ENCODE results near the gene CAST.

The CAST gene

DNA sequence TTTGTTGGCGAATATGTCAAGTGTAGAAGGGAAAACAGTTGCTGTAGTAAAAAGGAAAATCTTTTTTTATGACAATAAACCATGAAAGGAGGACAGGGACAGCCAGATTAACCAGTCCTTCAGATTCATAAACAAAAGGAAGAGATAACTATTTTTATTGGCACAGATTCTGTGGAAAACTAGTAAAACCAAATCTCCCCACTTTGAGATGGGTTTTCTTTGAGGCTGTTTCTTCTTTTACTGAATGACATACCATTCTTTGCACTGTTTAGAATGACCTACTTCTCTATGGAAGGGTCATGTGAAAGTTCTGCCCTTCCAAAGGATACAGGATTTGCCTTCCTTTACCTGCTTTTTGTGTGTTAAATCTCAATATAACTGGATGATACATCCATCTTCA, 13.7 kb downstream of the CAST start:
- no peak for DNase-seq

DNA sequence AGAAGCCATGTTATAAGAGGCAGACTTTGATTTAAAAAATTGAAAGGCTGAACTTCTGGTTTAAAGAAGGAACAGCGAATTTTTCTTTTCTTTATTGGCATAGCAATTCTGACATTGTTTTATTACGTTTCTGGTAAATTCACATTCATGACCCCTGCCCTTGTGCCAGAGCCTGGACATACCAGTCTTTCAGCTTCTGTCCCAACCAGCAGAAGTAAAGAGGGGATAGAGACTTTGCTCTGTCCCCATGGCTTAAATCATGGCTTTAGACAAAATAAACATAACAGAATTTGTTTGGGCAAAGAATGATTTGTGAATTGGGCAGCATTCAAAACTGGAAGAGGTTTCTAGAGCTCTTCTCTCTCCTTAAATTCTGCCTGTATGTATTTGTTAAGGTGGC, 15.3 kb downstream of the CAST start:
- DNase-seq = no peak

DNA sequence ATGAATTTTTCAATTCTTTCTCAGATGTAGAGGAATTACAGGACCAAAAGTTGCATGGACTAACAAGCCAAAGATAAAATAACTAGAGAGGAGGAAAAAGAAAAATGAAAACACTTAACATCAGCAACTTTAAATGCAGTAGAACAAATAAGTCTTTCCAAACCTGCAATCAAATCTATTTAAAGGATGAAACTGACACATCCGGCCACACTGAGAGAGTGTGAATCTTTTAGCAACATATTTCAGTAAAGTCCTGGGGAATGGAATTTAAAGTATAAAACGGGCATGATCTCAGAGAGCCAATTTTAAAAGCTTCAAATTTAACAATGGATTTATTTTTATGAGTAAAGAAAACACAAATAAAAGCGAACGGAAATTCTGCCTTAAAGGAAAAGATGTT, 17.1 kb downstream of the CAST start:
- no peak for DNase-seq

DNA sequence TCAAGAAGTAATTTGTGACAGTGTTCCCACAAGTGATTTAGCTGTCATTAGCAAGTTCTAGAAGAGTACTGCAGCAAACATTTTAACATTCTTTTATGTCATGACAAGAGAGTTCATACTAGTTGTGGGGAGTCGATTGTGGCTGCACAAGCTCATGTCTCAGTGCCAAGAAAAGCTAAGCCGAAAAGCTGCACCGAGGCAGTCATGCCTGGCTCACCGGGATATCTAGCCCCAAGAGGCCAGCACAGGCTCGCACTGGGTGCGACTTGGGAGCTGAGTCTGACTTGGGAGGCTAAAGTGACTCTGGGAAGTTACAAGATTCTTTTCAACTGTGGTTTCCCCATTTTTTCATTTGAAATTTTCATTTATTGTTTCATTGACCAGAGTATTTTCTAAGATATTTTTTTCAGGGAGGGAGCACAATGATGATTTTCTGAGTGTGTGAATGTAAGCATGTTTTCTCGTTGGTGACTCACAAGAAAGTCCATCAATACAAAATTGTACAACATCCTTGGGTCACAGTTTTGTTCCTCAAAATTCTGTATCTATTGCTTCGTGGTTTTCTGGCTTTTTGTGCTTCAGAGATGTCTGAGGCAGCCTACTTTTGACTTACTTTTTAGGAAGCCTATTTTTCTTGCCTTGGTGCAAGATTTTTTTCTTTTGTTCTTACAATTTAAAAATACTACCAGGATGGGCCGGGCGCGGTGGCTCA, 18.7 kb downstream of the CAST start:
- DNase-seq = peak; percentile 50

- no peak for DNase-seq
Measured at GRCh38 chr5:96683392-96683791, 21.2 kb downstream of the CAST start.

DNA sequence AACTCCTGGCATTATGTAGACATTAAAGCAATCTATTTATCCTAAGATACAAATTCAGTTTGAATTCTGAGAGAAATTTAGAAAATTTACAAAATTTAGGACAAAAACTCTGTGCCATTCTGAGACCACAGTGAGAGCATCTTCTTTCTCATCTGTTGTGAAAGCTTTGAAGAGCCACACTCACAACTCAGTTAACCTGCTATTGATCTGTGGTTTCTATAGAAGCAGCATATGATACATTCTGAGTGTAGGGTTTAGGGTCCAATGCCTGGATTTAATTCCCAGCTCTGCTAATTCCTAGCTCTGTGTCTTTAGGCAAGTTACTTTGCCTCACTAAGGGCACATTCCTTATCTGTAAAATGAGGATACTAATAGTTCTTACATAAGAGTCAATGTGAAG, 21.6 kb downstream of the CAST start:
- DNase-seq = no peak

GRCh38 chr5:96687080-96687479, 24.9 kb downstream of the CAST start:
- no peak for DNase-seq

DNA sequence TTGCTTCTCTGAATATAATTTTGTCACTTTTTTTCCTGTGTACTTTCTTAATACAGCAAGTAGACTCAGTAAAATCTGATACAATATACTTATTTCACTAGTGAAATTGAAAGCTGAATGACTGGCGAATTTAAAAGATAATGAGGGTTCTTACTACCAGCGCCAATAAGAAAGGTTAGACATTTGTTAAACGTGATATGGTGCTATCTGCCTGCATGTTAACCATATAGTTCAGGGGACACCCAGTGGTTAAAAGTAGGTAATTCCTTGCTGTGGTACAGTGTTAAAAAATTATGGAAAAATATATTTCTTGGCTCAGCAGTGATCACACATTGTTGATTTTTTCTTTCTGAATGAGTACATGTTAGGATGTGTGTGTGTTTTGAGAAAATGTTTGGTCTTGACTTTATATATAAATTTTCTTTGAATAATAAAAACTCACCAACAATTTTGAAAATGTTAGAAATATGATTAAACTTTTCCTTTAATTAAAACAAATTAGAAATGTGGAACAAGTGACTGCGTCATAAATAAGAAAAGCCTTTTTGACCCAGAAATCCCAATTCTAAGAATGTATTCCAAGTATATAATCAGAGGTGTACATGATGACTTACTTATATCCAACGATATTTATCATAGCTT, 25.8 kb downstream of the CAST start:
- peak; percentile 57 for DNase-seq

GRCh38 chr5:96690861-96691260, 28.7 kb downstream of the CAST start:
- no peak for DNase-seq

GRCh38 chr5:96691503-96692303, 29.5 kb downstream of the CAST start:
- DNase-seq = no peak

GRCh38 chr5:96692441-96692840, 30.3 kb downstream of the CAST start:
- DNase-seq = no peak

DNA sequence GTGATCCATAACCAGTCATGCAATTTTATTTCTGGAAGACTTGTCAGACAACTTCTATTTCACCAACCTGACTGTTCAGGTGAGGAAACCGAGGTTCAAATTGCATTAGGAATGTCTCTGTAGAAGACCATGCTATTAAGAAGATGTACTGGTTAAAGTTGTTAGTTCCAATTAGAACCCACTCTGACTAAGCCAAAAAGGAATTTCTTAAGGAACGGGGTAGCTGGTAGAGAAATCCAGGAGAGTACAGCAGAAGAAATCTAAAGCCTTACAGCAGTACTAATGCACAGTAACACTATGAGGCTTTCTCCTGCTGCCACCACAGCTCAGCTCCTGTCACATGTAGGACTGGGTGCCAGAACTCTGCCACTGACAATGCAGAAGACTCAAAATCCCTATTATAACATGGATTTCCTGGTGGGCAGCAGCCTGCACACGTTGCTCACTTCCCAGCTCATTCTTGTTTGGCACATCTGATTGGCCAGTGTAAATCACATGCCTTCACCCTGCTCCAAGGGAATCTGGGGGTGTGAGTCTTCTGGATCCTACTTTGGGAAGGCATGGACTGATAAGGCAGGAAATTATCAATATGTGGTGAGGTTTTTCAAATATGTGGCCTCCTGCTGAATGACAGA, 37.1 kb downstream of the CAST start:
- no peak for DNase-seq

GRCh38 chr5:96702503-96703383, 40.6 kb downstream of the CAST start:
- peak; percentile 93 for DNase-seq

DNA sequence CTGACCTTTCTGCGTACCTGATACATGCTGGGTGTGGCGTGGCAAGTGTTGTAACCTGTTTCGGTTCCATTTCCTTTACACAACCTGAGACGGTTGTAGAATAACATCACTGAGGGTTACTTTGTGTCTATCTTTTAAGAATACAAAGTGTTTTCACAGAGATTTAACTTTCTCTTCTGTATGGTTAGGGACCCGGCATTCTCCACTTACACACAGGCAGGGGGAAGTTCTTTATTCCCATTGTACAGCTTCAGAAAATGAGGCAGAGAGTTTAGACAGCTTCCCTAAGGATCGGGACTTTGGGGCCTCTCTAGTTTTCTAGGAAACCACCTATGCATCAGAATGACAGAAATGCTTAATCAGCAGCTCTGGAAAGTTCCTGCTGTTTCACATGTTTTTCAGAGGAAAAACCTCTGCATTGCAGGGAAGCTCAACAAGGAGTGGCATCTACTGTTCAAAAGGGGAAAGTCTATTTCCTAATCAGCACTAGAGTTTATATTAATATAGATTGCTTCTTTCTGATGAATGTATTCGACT, 41.3 kb downstream of the CAST start:
- DNase-seq = no peak

DNA sequence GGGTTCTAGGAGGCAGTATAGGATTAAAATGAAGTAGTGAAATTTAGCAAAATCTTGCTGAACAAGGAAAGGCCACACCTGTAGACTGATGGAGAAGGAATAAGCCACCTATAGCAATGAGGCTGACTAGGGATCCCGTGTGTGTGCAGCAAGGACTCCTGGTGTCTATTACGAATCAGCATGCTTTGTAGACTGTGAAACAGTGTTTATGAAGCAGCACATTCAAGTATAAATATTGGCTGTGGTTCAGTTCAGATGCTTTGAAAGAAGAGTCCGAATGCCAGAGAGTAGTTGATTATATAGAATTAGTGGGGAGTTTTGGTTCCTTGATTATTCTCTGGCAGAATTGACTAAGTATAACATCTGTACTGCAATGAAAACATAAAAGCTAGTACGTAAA, 41.8 kb downstream of the CAST start:
- no peak for DNase-seq

DNA sequence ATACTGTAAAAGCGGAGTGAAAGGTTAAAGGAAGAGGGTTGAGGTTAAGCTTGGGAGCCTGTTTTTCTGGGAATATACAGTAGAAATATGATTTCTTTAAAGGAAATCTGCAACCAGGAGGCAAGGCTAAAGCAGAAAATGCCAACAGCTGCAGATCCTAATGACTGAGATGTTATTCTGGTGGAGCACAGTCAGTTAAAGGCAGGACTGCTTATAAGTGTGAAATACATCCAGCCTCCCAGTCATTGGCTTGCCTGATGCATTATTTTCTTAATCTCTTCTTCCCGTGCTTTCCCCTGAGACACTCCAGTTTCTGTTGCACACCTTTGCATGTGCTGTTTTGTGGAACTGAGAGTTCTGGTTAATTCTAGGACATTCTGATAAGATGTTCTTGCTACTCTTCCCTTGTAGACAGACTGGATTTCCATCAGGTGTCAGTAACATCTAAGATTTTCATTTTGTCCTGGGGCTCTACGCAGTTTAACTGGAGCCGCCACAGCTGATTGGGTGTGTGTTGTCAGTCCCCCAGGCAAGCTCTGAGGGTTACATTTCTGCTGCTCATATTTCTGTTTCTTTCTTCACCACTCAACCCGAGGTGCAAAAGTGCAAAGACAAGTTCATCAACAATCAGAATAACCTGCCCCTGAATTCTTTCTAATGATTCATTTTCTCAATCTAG, 44.4 kb downstream of the CAST start:
- no peak for DNase-seq

DNA sequence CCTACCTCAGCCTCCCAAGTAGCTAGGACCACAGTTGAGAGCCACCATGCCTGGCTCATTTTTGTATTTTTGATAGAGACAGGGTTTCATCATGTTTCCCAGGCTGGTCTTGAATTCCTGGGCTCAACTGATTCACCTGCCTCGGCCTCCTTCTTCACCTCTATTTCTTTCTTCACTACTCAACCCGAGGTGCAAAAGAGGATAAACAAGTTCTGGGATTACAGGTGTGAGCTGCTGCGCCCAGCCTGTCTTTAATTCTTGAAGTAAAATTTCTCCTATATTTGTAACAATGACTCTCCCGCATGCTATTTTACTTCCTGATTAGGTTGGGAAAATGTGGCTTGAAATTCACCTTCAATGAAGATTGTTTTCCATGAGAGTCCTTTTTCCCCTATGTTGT, 46.4 kb downstream of the CAST start:
- no peak for DNase-seq

GRCh38 chr5:96709152-96709821, 47.1 kb downstream of the CAST start:
- peak; percentile 57 for DNase-seq

DNA sequence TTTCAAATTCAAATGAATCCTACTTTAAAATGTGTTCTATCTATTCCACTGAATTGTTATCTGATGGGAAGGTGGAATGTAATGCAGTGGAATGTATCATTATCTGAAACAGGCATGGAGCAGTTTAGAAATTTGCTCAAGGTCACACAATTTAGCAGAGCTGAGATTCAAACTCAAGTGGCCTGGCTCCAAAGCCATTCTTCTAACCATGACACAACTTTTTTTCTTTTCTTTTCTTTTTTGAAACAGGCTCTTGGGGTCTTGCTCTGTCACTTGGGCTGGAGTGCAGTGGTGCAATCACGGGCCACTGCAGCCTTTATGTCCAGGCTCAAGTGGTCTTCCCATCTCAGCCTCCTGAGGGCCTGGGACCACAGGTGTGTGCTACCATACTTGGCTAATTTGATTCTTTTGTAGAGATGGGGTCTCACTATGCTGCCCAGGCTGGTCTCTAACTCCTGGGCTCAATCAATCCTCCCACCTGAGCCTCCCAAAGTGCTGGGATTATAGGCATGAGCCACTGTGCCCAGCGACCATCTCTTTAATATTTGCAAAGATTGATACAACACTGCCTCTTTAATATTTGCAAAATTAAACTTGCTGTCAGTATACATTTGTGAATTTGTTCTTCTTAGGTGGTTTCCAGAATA, 50.0 kb downstream of the CAST start:
- DNase-seq = no peak

DNA sequence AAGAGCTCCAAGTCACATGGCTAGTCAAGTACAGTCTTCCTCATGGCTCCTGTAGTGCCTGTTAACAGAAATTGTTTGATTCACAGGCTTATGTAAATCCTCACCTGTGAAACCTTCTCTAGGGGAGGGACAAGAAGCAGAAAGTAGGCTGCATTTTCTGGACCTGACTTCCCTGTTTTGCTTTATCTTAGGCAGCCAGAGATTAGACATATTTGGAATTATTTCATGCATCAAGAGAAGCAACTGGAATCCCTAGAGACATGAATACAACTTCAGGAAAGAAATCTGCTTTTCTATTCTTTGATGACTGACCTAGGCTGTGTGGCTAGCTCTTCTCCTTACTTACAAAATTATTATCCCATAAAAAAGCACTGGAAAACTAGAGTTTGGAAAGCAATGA, 52.3 kb downstream of the CAST start:
- no peak for DNase-seq

All from kidney glomerular epithelial cell (primary cell).